Measurements from ENCODE around the gene PLA2R1.
A peak's percentile ranks its signal among the peaks of the same experiment; 100 is the strongest.

Gene PLA2R1

GRCh38 chr2:159891917-159892730 lies 170.3 kb downstream of the PLA2R1 start:
- no peak for DNase-seq

GRCh38 chr2:159891267-159891588 lies 171.2 kb downstream of the PLA2R1 start:
- no peak for DNase-seq

- DNase-seq, result no peak
Observed at GRCh38 chr2:159890551-159891266, 171.7 kb downstream of the PLA2R1 start.

- peak; percentile 52 for DNase-seq
Observed at GRCh38 chr2:159882130-159882745, 180.2 kb downstream of the PLA2R1 start.

Data from NCI-H524 treated with DMSO at 0.1 percent for 48 hours (cell line).